Gastrocnemius medialis (tissue), 4 donors: Measurements from ENCODE around the gene PLCL1.

ENCODE experiments used
- POLR2A ChIP-seq, 2 donors: fragments of 450-650 bp; IDR thresholded peaks; one replicate each; pipeline ENCODE4 v1.6.1; 2017; ENCODE audit warnings: antibody characterized with exemption in 2 of 2, mild to moderate bottlenecking in 2 of 2, moderate library complexity in 2 of 2
- TF ChIP-seq, protein P1 (sequence below), 5 experiments: fragments of 450-650 bp in 3 of 5; fragments of 200-600 bp in 2 of 5; sonication (generic) in 2 of 5; IDR thresholded peaks in 4 of 5; conservative IDR thresholded peaks in 1 of 5; 1 replicate in 4 of 5; 2 replicates in 1 of 5; pipeline ENCODE4 v1.5.1; 2016 to 2019; ENCODE audit warnings: antibody characterized with exemption in 5 of 5, mild to moderate bottlenecking in 3 of 5, moderate library complexity in 3 of 5

DNA sequence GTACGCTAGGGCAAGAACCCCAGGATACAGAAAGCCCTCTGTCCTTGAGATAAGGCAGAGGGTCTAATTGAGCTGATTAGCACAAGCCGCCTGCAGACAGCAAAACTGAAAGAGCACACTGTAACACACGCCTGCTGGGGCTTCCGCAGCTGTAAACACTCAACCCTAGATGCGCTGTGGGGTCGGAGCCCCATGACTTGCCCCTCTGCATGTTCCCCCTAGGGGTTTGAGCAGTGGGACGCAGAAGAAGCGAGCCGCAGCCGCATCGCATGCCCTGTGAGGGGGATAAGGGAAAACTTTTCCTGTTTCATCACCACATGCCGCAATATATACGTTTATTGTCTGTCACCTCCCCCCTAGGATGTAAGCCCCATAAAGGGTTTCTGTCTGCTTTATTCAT, 384.6 kb downstream of the PLCL1 start:
- TF ChIP-seq, protein P1, sequence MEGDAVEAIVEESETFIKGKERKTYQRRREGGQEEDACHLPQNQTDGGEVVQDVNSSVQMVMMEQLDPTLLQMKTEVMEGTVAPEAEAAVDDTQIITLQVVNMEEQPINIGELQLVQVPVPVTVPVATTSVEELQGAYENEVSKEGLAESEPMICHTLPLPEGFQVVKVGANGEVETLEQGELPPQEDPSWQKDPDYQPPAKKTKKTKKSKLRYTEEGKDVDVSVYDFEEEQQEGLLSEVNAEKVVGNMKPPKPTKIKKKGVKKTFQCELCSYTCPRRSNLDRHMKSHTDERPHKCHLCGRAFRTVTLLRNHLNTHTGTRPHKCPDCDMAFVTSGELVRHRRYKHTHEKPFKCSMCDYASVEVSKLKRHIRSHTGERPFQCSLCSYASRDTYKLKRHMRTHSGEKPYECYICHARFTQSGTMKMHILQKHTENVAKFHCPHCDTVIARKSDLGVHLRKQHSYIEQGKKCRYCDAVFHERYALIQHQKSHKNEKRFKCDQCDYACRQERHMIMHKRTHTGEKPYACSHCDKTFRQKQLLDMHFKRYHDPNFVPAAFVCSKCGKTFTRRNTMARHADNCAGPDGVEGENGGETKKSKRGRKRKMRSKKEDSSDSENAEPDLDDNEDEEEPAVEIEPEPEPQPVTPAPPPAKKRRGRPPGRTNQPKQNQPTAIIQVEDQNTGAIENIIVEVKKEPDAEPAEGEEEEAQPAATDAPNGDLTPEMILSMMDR (IDR thresholded peaks at IDR 0.05 in 4 of 5, conservative IDR thresholded peaks at IDR 0.05 in 1 of 5), result no peak
- no peak for TF ChIP-seq POLR2A (IDR thresholded peaks at IDR 0.05)
